K562 (cell line): Measurements from ENCODE around the gene UPF1. TPM values are rescaled to one million over a fixed set of nuclear protein-coding genes. Genes with fewer than 3 reads are reported as not detected.

ENCODE experiments used
- ATF7 ChIP-seq: fragments of 450-650 bp; IDR thresholded peaks from 2 replicates; pipeline ENCODE4 v1.7.1; 2014; ENCODE audit warnings: mild to moderate bottlenecking, moderate library complexity
- BCOR ChIP-seq: fragments of 450-650 bp; IDR thresholded peaks from 2 replicates; pipeline ENCODE4 v1.6.1; 2016
- CEBPB ChIP-seq: fragments of 450-650 bp; IDR thresholded peaks from 2 replicates; pipeline ENCODE4 v1.6.1; 2016; ENCODE audit warnings: missing genetic modification characterization, missing compliant biosample characterization
- E2F3 ChIP-seq: fragments of 250-450 bp; sonication (Bioruptor Pico); IDR thresholded peaks from 2 replicates; pipeline ENCODE4 v1.4.0; 2020; ENCODE audit warnings: mild to moderate bottlenecking
- EP300 ChIP-seq: IDR thresholded peaks from 2 replicates; pipeline ENCODE4 v1.6.1; 2012; ENCODE audit warnings: low read length, improper control_type of control experiment
- HNRNPLL ChIP-seq: fragments of 200-400 bp; formaldehyde crosslinking; IDR thresholded peaks from 2 replicates; pipeline ENCODE4 v1.6.1; 2017; ENCODE audit warnings: low read length, low read depth, mild to moderate bottlenecking; ENCODE audit not compliant: poor library complexity, severe bottlenecking
- HOXB6 ChIP-seq: fragments of 250-450 bp; sonication (Bioruptor Pico); IDR thresholded peaks from 2 replicates; pipeline ENCODE4 v1.5.1; 2022; ENCODE audit warnings: mild to moderate bottlenecking, borderline replicate concordance
- MAFF ChIP-seq: IDR thresholded peaks from 2 replicates; pipeline ENCODE4 v1.6.1; 2012; ENCODE audit warnings: low read length, improper control_type of control experiment
- MITF ChIP-seq: IDR thresholded peaks from 2 replicates; pipeline ENCODE4 v1.6.1; 2014; ENCODE audit warnings: antibody characterized with exemption
- NCOA4 ChIP-seq: fragments of 450-650 bp; IDR thresholded peaks from 2 replicates; pipeline ENCODE4 v1.6.1; 2018; ENCODE audit warnings: mild to moderate bottlenecking; ENCODE audit not compliant: partially characterized antibody
- NELFE ChIP-seq: IDR thresholded peaks from 2 replicates; pipeline ENCODE4 v1.6.1; 2011; ENCODE audit warnings: mild to moderate bottlenecking; ENCODE audit not compliant: insufficient read depth, insufficient read length
- NKRF ChIP-seq: fragments of 450-650 bp; IDR thresholded peaks from 2 replicates; pipeline ENCODE4 v1.6.1; 2016; ENCODE audit warnings: borderline replicate concordance
- RCOR1 ChIP-seq, 2 experiments: IDR thresholded peaks; 2 replicates each; pipeline ENCODE4 v1.6.1; 2012; ENCODE audit warnings: low read depth in 2 of 2, low read length in 2 of 2, borderline replicate concordance in 1 of 2, improper control_type of control experiment in 1 of 2
- SIRT6 ChIP-seq: IDR thresholded peaks from one replicate; pipeline ENCODE4 v1.6.1; 2012; ENCODE audit warnings: low read depth, mild to moderate bottlenecking, control low read depth, inconsistent platforms, low read length, moderate library complexity
- U2AF2 ChIP-seq: fragments of 200-400 bp; formaldehyde crosslinking; optimal IDR thresholded peaks from 2 replicates; pipeline ENCODE3; 2017; ENCODE audit warnings: low read depth, mild to moderate bottlenecking, low read length
- YY1 ChIP-seq, 3 experiments: IDR thresholded peaks; 2 replicates each; pipeline ENCODE4 v1.6.1; 2011; ENCODE audit warnings: low read length in 2 of 3, mild to moderate bottlenecking in 2 of 3, moderate library complexity in 2 of 3, borderline replicate concordance in 1 of 3, control low read depth in 1 of 3, low read depth in 1 of 3; ENCODE audit not compliant: insufficient read depth in 3 of 3, insufficient replicate concordance in 2 of 3, control insufficient read depth in 1 of 3, insufficient read length in 1 of 3; ENCODE audit errors: extremely low read depth in 1 of 3
- ZNF408 ChIP-seq: fragments of 250-450 bp; sonication (Bioruptor Pico); IDR thresholded peaks from 2 replicates; pipeline ENCODE4 v1.4.0; 2020; ENCODE audit warnings: low read depth, mild to moderate bottlenecking, moderate library complexity
- polyA plus RNA-seq, 8 experiments: library from polyadenylated mRNA; depleted of rRNA in 4 of 8; stranded (reverse) in 5 of 8; unstranded in 3 of 8; fragments of >200 nt; fragmentation: Nextera tagmentation in 2 of 8; fragmentation: Illumina TruSeq in 1 of 8; extraction: Ambion mirVana in 2 of 8; extraction: Trizol in 1 of 8; gene quantifications; 2 replicates each; pipeline versions ENCODE4 v1.2.1 to v1.2.3, GENCODE V29; 2011 to 2014; ENCODE audit warnings: inconsistent platforms in 1 of 8, missing spikeins in 1 of 8
- total RNA-seq, 7 experiments: library from RNA; depleted of rRNA in 6 of 7; stranded (reverse); fragments of >200 nt in 6 of 7; fragmentation: Illumina TruSeq in 2 of 7; extraction: Trizol in 2 of 7; gene quantifications; 2 replicates each; pipeline versions ENCODE4 v1.2.1 to v1.2.3, GENCODE V29; 2011 to 2021; ENCODE audit warnings: low replicate concordance in 1 of 7
- TF ChIP-seq, protein P1 (sequence below): fragments of 450-650 bp; IDR thresholded peaks from 2 replicates; pipeline ENCODE4 v1.7.1; 2018; ENCODE audit warnings: mild to moderate bottlenecking, low read depth; ENCODE audit not compliant: partially characterized antibody
- TF ChIP-seq, protein P2 (sequence below): fragments of 250-450 bp; sonication (Bioruptor Pico); IDR thresholded peaks from 2 replicates; pipeline ENCODE4 v1.5.0; 2022; ENCODE audit warnings: mild to moderate bottlenecking

UPF1 gene
- total and polyA plus RNA-seq, 9 of the 15 experiments (the other 6 are each of a cell fraction or from before 2014, with no cell fraction given): 0.34 to 103 (median 27.9) TPM

- no peak for TF ChIP-seq NKRF
- TF ChIP-seq HOXB6 (CRISPR knock-in tag): no peak
- TF ChIP-seq ZNF408 (CRISPR knock-in tag): no peak
- TF ChIP-seq RCOR1 (IDR thresholded peaks at IDR 0.05; ENCODE audit: borderline replicate concordance in 1 of 2, low read depth in 2 of 2, low read length in 2 of 2): peak in 1 of 2 experiments; percentile 24; a peak in 1 of 4 replicates
- no peak for TF ChIP-seq NELFE
- TF ChIP-seq BCOR: peak; percentile 93
- TF ChIP-seq NCOA4: no peak
- TF ChIP-seq ATF7: peak; percentile 57; the same call in 1 of the 2 replicates
- TF ChIP-seq, protein P1, sequence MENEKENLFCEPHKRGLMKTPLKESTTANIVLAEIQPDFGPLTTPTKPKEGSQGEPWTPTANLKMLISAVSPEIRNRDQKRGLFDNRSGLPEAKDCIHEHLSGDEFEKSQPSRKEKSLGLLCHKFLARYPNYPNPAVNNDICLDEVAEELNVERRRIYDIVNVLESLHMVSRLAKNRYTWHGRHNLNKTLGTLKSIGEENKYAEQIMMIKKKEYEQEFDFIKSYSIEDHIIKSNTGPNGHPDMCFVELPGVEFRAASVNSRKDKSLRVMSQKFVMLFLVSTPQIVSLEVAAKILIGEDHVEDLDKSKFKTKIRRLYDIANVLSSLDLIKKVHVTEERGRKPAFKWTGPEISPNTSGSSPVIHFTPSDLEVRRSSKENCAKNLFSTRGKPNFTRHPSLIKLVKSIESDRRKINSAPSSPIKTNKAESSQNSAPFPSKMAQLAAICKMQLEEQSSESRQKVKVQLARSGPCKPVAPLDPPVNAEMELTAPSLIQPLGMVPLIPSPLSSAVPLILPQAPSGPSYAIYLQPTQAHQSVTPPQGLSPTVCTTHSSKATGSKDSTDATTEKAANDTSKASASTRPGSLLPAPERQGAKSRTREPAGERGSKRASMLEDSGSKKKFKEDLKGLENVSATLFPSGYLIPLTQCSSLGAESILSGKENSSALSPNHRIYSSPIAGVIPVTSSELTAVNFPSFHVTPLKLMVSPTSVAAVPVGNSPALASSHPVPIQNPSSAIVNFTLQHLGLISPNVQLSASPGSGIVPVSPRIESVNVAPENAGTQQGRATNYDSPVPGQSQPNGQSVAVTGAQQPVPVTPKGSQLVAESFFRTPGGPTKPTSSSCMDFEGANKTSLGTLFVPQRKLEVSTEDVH: no peak
- TF ChIP-seq EP300: 0 out of 2 replicates have a peak, but pooled peaks have one; percentile 5
- TF ChIP-seq U2AF2: no peak
- peak; percentile 51; the same call in 1 of the 2 replicates for TF ChIP-seq E2F3
- no peak for TF ChIP-seq MAFF
- TF ChIP-seq HNRNPLL: peak; percentile 51
- TF ChIP-seq SIRT6: no peak
- TF ChIP-seq MITF: no peak
- TF ChIP-seq YY1 (IDR thresholded peaks at IDR 0.05; ENCODE audit: borderline replicate concordance in 1 of 3, control insufficient read depth in 1 of 3, extremely low read depth in 1 of 3, insufficient read depth in 3 of 3, insufficient read length in 1 of 3, insufficient replicate concordance in 2 of 3, low read depth in 1 of 3, low read length in 2 of 3): peak in 1 of 3 experiments; percentile 70
- TF ChIP-seq, protein P2, sequence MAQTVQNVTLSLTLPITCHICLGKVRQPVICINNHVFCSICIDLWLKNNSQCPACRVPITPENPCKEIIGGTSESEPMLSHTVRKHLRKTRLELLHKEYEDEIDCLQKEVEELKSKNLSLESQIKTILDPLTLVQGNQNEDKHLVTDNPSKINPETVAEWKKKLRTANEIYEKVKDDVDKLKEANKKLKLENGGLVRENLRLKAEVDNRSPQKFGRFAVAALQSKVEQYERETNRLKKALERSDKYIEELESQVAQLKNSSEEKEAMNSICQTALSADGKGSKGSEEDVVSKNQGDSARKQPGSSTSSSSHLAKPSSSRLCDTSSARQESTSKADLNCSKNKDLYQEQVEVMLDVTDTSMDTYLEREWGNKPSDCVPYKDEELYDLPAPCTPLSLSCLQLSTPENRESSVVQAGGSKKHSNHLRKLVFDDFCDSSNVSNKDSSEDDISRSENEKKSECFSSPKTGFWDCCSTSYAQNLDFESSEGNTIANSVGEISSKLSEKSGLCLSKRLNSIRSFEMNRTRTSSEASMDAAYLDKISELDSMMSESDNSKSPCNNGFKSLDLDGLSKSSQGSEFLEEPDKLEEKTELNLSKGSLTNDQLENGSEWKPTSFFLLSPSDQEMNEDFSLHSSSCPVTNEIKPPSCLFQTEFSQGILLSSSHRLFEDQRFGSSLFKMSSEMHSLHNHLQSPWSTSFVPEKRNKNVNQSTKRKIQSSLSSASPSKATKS (CRISPR knock-in tag): no peak
- no peak for TF ChIP-seq CEBPB (tag)
These were observed at the start of gene UPF1 (continued) for GRCh38 chr19:18831524-18832305.
